SK-N-SH treated with all-trans-retinoic acid at 6 μM for 48 hours (cell line): ENCODE results near the gene KIF24.

ENCODE experiments used
- ZFP30 ChIP-seq: fragments of 450-650 bp; formaldehyde crosslinking; IDR thresholded peaks from 2 replicates; pipeline ENCODE4 v1.5.0; 2022; ENCODE audit warnings: mild to moderate bottlenecking, moderate library complexity
- TF ChIP-seq, protein P1 (sequence below): fragments of 250-450 bp; sonication (Bioruptor Pico); IDR thresholded peaks from 2 replicates; pipeline ENCODE4 v1.5.1; 2021; ENCODE audit warnings: mild to moderate bottlenecking, moderate library complexity

DNA sequence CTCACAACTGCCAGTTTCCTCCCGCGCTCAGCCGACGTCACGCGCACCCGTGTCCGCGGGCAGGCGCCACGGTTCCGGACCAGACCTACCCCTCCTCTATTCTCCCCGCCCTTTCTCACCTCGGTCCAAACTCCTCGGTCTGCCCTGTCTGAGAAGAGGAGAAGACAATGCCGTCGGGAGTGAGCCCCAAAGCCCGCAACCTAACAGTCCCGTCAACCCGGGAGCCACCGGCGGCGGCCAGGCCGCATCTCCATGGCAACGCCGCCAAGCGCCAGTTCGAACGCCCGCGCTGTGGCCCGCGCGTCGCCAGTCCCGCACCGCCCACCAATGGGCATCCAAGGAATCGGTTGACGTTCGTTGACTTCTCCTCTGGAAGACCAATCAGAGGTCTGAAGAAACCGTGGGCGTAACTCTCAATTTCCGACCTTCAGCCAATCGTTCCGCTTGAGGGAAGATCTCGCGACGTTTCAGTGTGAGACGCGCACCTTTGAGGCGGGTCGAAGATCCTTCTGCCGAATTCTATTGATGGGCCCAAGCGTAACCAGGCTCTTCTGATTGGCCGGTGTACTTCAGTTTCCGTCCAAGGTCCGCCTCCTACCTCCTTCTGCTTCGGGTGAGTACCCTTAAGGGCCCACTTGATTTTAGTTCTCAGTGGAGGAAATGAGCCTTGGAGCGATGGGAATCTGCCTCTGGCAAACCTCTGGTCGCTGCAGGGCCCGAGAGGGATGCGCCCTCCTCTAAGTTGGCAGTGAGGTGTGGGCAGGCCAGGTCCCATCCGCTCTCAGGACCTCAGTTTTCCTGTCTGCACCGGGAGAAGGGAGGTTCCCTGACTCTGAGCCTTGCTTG, at the start of gene KIF24, which contains the start of gene NUDT2:
- TF ChIP-seq ZFP30 (CRISPR knock-in tag): no peak
- TF ChIP-seq, protein P1, sequence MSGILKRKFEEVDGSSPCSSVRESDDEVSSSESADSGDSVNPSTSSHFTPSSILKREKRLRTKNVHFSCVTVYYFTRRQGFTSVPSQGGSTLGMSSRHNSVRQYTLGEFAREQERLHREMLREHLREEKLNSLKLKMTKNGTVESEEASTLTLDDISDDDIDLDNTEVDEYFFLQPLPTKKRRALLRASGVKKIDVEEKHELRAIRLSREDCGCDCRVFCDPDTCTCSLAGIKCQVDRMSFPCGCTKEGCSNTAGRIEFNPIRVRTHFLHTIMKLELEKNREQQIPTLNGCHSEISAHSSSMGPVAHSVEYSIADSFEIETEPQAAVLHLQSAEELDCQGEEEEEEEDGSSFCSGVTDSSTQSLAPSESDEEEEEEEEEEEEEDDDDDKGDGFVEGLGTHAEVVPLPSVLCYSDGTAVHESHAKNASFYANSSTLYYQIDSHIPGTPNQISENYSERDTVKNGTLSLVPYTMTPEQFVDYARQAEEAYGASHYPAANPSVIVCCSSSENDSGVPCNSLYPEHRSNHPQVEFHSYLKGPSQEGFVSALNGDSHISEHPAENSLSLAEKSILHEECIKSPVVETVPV (CRISPR knock-in tag): no peak
